PC-3 (cell line): ENCODE data around the gene CACNA1S. TPM values are rescaled to one million over a fixed set of nuclear protein-coding genes. Genes with fewer than 3 reads are reported as not detected.

Source experiments
- ATAC-seq: fragments of 200-7000 bp; cut with Tn5 transposase; 2 replicates; pipeline ENCODE4 v1.9.1; 2020; ENCODE audit warnings: mild to moderate bottlenecking, moderate library complexity
- BruUV-seq: library from RNA; stranded (reverse); fragments of 400-500 nt; replicated peaks from 2 replicates; lab custom pipeline; 2021; lab: Mats Ljungman, UMichigan
- CTCF ChIA-PET: fragments of 300-600 bp; sonication (Branson Sonifier 250); formaldehyde crosslinking; loops from one replicate; lab custom pipeline; 2022; ENCODE audit warnings: antibody characterized with exemption; lab: Charles Lee
- POLR2A ChIA-PET: fragments of 300-600 bp; sonication (Branson Sonifier 250); formaldehyde crosslinking; loops from one replicate; lab custom pipeline; 2022; ENCODE audit warnings: antibody characterized with exemption; ENCODE audit not compliant: unreplicated experiment; lab: Charles Lee
- DNase-seq: peaks from one replicate; pipeline ENCODE4 v3.0.0-alpha.2; 2015
- H2AFZ ChIP-seq: fragments of 300-600 bp; sonication (generic); 2 replicates; pipeline ENCODE4 v1.6.0; 2016; ENCODE audit warnings: antibody characterized with exemption, low read length
- H3F3A ChIP-seq: fragments of 300-600 bp; sonication (generic); one replicate; pipeline ENCODE4 v1.6.0; 2017; ENCODE audit warnings: antibody characterized with exemption, low read length, control low read depth, mild to moderate bottlenecking; ENCODE audit not compliant: unreplicated experiment
- H3K27ac ChIP-seq: fragments of 300-600 bp; sonication (generic); 2 replicates; pipeline ENCODE4 v1.5.1; 2016; ENCODE audit warnings: mild to moderate bottlenecking, low read length
- H3K27me3 ChIP-seq: fragments of 300-600 bp; sonication (generic); 2 replicates; pipeline ENCODE4 v1.6.1; 2016; ENCODE audit warnings: low read length, mixed read lengths
- H3K36me3 ChIP-seq: fragments of 300-600 bp; sonication (generic); 2 replicates; pipeline ENCODE4 v1.6.1; 2016; ENCODE audit warnings: low read depth, mixed run types, low read length, mixed read lengths
- H3K4me1 ChIP-seq: fragments of 300-600 bp; sonication (generic); 2 replicates; pipeline ENCODE4 v1.5.1; 2016; ENCODE audit warnings: low read length; ENCODE audit not compliant: insufficient read depth
- H3K4me2 ChIP-seq: fragments of 300-600 bp; sonication (generic); 2 replicates; pipeline ENCODE4 v1.6.0; 2016; ENCODE audit warnings: low read length
- H3K4me3 ChIP-seq: fragments of 300-600 bp; sonication (generic); 2 replicates; pipeline ENCODE4 v1.5.1; 2016; ENCODE audit warnings: mild to moderate bottlenecking, low read length, mixed read lengths
- H3K79me2 ChIP-seq: fragments of 300-600 bp; sonication (generic); 2 replicates; pipeline ENCODE4 v1.6.1; 2017; ENCODE audit warnings: low read length, mixed read lengths
- H3K9ac ChIP-seq: fragments of 300-600 bp; sonication (generic); 2 replicates; pipeline ENCODE4 v1.6.0; 2016; ENCODE audit warnings: mild to moderate bottlenecking, low read length
- H3K9me2 ChIP-seq: fragments of 300-600 bp; sonication (generic); replicated peaks from 2 replicates; pipeline ENCODE4 v1.6.1; 2016; ENCODE audit warnings: mixed run types, low read length, mixed read lengths
- H3K9me3 ChIP-seq: fragments of 300-600 bp; sonication (generic); 2 replicates; pipeline ENCODE4 v1.6.1; 2016; ENCODE audit warnings: low read length, mixed read lengths
- H4K20me1 ChIP-seq: fragments of 300-600 bp; sonication (generic); 2 replicates; pipeline ENCODE4 v1.6.1; 2016; ENCODE audit warnings: low read length, mixed read lengths
- CTCF ChIP-seq: fragments of 300-600 bp; sonication (generic); conservative IDR thresholded peaks from 2 replicates; pipeline ENCODE4 v1.5.1; 2017; ENCODE audit warnings: antibody characterized with exemption, low read depth, mild to moderate bottlenecking, low read length
- EZH2 ChIP-seq: fragments of 300-600 bp; sonication (generic); IDR thresholded peaks from one replicate; pipeline ENCODE4 v1.6.1; 2017; ENCODE audit warnings: antibody characterized with exemption, mild to moderate bottlenecking, low read length; ENCODE audit not compliant: unreplicated experiment
- EZH2phosphoT487 ChIP-seq: fragments of 300-600 bp; sonication (generic); IDR thresholded peaks from 2 replicates; pipeline ENCODE4 v1.6.1; 2018; ENCODE audit warnings: mild to moderate bottlenecking, antibody characterized with exemption, low read length, borderline replicate concordance
- intact Hi-C: fragments of 100-400 bp; cut with micrococcal nuclease; formaldehyde crosslinking; loops from 2 replicates; pipeline ENCODE4 v1.9.0; 2023
- total RNA-seq: library from RNA; depleted of rRNA; stranded (reverse); fragments of >200 nt; gene quantifications from 2 replicates; pipeline ENCODE4 v1.2.3, GENCODE V29; 2014

CACNA1S gene
- total RNA-seq, 1 experiment from 2014 or later = not detected

DNA sequence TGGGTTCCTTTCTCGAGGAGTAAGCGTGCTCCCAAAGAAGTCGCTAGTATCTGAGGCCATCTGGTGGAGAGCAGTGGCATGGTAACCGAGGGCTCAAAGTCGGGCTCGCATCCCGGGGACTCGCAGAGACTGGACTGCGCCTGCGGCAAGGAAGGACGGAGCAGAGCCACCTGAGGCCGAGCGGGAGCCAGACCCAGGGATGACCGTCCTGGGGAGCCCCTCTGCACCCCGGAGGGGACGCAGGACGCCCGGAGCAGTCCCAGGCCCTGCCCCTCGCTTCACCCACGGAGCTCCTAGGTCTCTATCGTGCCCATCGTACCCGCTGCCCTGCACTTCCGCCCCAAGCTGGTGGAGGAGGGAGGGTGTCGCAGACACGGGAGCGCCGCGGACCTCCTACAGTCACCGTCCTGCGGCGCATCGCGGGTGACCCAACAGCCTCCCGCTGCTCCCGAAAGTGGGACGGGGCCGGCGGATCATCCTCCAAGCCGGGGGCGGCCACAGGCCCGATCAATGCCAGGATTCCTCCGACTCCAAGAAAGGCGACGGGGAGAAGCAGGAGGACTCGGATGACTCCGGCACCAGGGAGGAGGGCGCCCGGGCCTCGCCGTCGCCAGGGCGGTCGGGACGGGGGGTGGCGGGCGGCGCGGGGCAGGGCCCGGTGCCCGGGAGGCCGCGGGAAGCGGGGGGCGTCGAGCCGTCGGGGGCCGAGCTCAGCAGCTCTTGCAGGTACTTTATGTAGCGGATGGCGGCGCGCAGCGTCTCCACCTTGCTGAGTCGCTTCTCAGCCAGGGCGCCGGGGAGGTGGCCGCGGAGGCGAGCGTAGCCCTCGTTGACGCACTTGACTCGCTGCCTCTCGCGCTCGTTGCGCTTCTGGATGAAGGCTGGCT, 2.3 kb upstream of the CACNA1S start:
- CTCF ChIA-PET = interaction anchor here (0.7 to 3.1 kb wide), 9 partner anchors 28 to 492 kb away, joined by 3 to 46 read pairs (median 4); no protein-coding TSS in a partner anchor
- peak; percentile 100 for DNase-seq
- Histone ChIP-seq H3K79me2 (peaks cover 9% of the 10 kb centered on the region; the same call in 1 of the 2 replicates), H3K4me2 (peak overlapping the region; percentile 85), H3K4me1 (peaks cover 13% of the 10 kb centered on the region), H3K4me3 (peak overlapping the region; percentile 73), H2AFZ (peak overlapping the region; percentile 91), H3F3A (no peaks in the 10 kb centered on the region), H3K36me3 (no peaks in the 10 kb centered on the region), H3K27ac (no peak overlapping the region), H4K20me1 (no peaks in the 10 kb centered on the region), H3K9me2 (no peaks in the 10 kb centered on the region), H3K9ac (peak overlapping the region; percentile 65), H3K27me3 (no peaks in the 10 kb centered on the region), H3K9me3 (no peaks in the 10 kb centered on the region)
- ATAC-seq = peak; percentile 94
- intact Hi-C loops = loop anchor here (1.0 to 5.0 kb wide), 5 partner anchors 28 to 492 kb away; partner anchors contain the start of genes INAVA and KIF14
- TF ChIP-seq CTCF (peak; percentile 100), EZH2phosphoT487 (no peak), EZH2 (no peak)
- BruUV-seq = TSS peak; percentile 35
- POLR2A ChIA-PET = interaction anchor here (0.6 kb wide), 1 partner anchor 28 kb away, joined by 3 read pairs; no protein-coding TSS in a partner anchor

DNA sequence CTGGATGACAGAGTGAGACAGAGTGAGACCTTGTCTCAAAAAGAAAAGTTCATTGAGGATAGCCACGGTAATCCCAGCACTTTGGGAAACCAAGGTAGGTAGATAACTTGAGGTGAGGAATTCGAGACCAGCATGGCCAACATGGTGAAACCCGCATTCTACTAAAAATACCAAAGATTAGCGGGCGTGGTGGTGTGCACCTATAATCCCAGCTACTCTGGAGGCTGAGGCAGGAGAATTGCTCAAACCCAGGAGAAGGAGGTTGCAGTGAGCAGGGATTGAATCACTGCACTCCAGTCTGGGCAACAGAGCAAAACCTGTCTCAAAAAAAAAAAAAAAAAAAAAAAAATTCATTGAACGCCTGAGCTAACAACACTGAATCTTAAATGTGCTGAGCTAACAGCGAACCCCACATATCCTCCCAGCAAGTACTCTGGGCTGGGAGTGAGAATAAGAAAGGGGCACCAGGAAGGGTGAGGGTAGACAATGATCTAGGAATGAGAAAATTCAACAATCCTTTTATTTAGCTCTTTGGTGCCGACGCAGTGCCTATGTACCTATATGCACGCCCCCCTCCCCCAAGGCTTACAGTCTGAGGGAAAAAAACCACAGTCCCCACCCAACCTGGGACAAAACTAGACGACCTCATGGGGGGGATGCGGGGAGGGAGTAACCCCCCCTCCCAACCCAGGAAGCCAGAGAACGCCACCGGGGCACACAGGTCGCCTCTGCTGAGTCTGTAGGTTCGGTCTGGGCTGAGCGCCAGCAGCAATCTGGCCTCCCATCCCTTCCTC, 1.4 kb upstream of the CACNA1S start:
- CTCF ChIA-PET = interaction anchor here (0.7 to 3.1 kb wide), 9 partner anchors 28 to 491 kb away, joined by 3 to 46 read pairs (median 4); no protein-coding TSS in a partner anchor
- Histone ChIP-seq H3K79me2 (peaks cover 9% of the 10 kb centered on the region; the same call in 1 of the 2 replicates), H3K27ac (no peak overlapping the region), H3K9me3 (no peaks in the 10 kb centered on the region), H2AFZ (peak overlapping the region; percentile 91), H3K9ac (no peak overlapping the region), H3K4me2 (peak overlapping the region; percentile 85), H4K20me1 (no peaks in the 10 kb centered on the region), H3F3A (no peaks in the 10 kb centered on the region), H3K9me2 (no peaks in the 10 kb centered on the region), H3K4me1 (peaks cover 13% of the 10 kb centered on the region), H3K4me3 (peak overlapping the region; percentile 73), H3K36me3 (no peaks in the 10 kb centered on the region), H3K27me3 (0 out of 2 replicates have a peak, but pooled peaks cover under 1% of the 10 kb centered on the region)
- TF ChIP-seq EZH2 = no peak
- no peak for TF ChIP-seq CTCF
- no peak for TF ChIP-seq EZH2phosphoT487
- POLR2A ChIA-PET = no interaction called here
- ATAC-seq (peak; percentile 4), DNase-seq (no peak)
- BruUV-seq = no TSS peak
- intact Hi-C loops = loop anchor here (1.0 to 5.0 kb wide), 5 partner anchors 27 to 491 kb away; partner anchors contain the start of genes INAVA and KIF14
